K562 (cell line): ENCODE data around the gene GPR39. TPM values are rescaled to one million over a fixed set of nuclear protein-coding genes. Genes with fewer than 3 reads are reported as not detected.

ENCODE experiments used
- ATAC-seq: fragments of 200-7000 bp; cut with Tn5 transposase; 3 replicates; pipeline ENCODE4 v1.9.1; 2020; ENCODE audit warnings: moderate library complexity
- BruUV-seq: library from RNA; stranded (reverse); fragments of 400-500 nt; replicated peaks from 2 replicates; lab custom pipeline; 2021; lab: Mats Ljungman, UMichigan
- CTCF ChIA-PET: fragments of 300-600 bp; formaldehyde crosslinking; extraction: SDS; loops from one replicate; lab custom pipeline; 2021; ENCODE audit warnings: low intra/inter-chr PET ratio; lab: Yijun Ruan, JAX
- POLR2A ChIA-PET: fragments of 300-600, 350-650 bp; sonication (Branson Sonifier 250); formaldehyde crosslinking; extraction: SDS; loops from one replicate; lab custom pipeline; 2021; ENCODE audit warnings: antibody characterized with exemption, inconsistent platforms; lab: Yijun Ruan, JAX
- DNase-seq, 4 experiments: peaks; one replicate each; pipeline versions ENCODE4 v3.0.0 to v3.0.0-alpha.2; 2011 to 2018; ENCODE audit warnings: low spot score in 3 of 4, mixed read lengths in 3 of 4; ENCODE audit errors: extremely low read depth in 1 of 4
- FAIRE-seq: peaks from 2 replicates; lab custom pipeline; 2011; peaks lifted over from hg19 to GRCh38; lab: Jason Lieb, UNC
- H2AFZ ChIP-seq: 2 replicates; pipeline ENCODE4 v1.6.0; 2011; ENCODE audit warnings: low read depth, low read length, control low read depth, inconsistent platforms
- H3K27ac ChIP-seq: fragments of 200-600 bp; 3 replicates; pipeline ENCODE4 v1.8.0; 2011; ENCODE audit warnings: low read depth, mild to moderate bottlenecking, control low read depth, inconsistent platforms, low read length, moderate library complexity, mixed read lengths; ENCODE audit errors: extremely low read depth
- H3K27me3 ChIP-seq, 2 experiments: fragments of 300-600 bp in 1 of 2; 2 replicates in 1 of 2; 3 replicates in 1 of 2; pipeline versions ENCODE4 v1.6.0 to v1.8.0; 2011; ENCODE audit warnings: inconsistent platforms in 2 of 2, low read length in 2 of 2, mild to moderate bottlenecking in 1 of 2, mixed read lengths in 1 of 2, moderate library complexity in 1 of 2; ENCODE audit not compliant: control insufficient read depth in 2 of 2, insufficient read depth in 2 of 2
- H3K36me3 ChIP-seq: fragments of 300-600 bp; 3 replicates; pipeline ENCODE4 v1.8.0; 2011; ENCODE audit warnings: mild to moderate bottlenecking, low read length, inconsistent platforms; ENCODE audit not compliant: control insufficient read depth, insufficient read depth
- H3K4me1 ChIP-seq, 2 experiments: fragments of 200-600 bp in 1 of 2; replicated peaks in 1 of 2; 2 replicates in 1 of 2; 3 replicates in 1 of 2; pipeline versions ENCODE4 v1.5.1 to v1.8.0; 2011; ENCODE audit warnings: inconsistent platforms in 2 of 2, low read length in 2 of 2, mild to moderate bottlenecking in 1 of 2, mixed read lengths in 1 of 2, moderate library complexity in 1 of 2; ENCODE audit not compliant: control insufficient read depth in 2 of 2, insufficient read depth in 2 of 2
- H3K4me2 ChIP-seq: 2 replicates; pipeline ENCODE4 v1.6.1; 2011; ENCODE audit warnings: low read length, control low read depth, inconsistent platforms, mixed read lengths; ENCODE audit not compliant: insufficient read depth
- H3K4me3 ChIP-seq: fragments of 200-600 bp; sonication (generic), shearing (Covaris generic); 2 replicates; pipeline ENCODE4 v1.5.1; 2016; ENCODE audit warnings: control low read depth, inconsistent platforms
- H3K79me2 ChIP-seq: fragments of 200-600 bp; 3 replicates; pipeline ENCODE4 v1.8.0; 2011; ENCODE audit warnings: low read length, inconsistent platforms; ENCODE audit not compliant: control insufficient read depth, insufficient read depth
- H3K9ac ChIP-seq, 2 experiments: 2 replicates each; pipeline versions ENCODE4 v1.6.0 to v1.6.1; 2011; ENCODE audit warnings: low read depth in 2 of 2, low read length in 2 of 2, control low read depth in 1 of 2, inconsistent platforms in 1 of 2, mild to moderate bottlenecking in 1 of 2, mixed read lengths in 1 of 2; ENCODE audit not compliant: insufficient read depth in 1 of 2
- H3K9me1 ChIP-seq: one replicate; pipeline ENCODE4 v1.6.0; 2011; ENCODE audit warnings: inconsistent platforms, mild to moderate bottlenecking, low read length, moderate library complexity; ENCODE audit not compliant: control insufficient read depth, insufficient read depth
- H3K9me3 ChIP-seq: replicated peaks from 2 replicates; pipeline ENCODE4 v1.5.1; 2011; ENCODE audit warnings: low read depth, low read length, inconsistent platforms; ENCODE audit not compliant: control insufficient read depth, insufficient read depth
- H4K20me1 ChIP-seq: replicated peaks from 2 replicates; pipeline ENCODE4 v1.6.1; 2011; ENCODE audit warnings: low read length, inconsistent platforms, mixed read lengths; ENCODE audit not compliant: control insufficient read depth, insufficient read depth
- DMBX1 ChIP-seq: fragments of 250-450 bp; sonication (Bioruptor Pico); IDR thresholded peaks from 2 replicates; pipeline ENCODE4 v1.8.0; 2022; ENCODE audit warnings: inconsistent platforms, mild to moderate bottlenecking, moderate library complexity, borderline replicate concordance
- NFE2L1 ChIP-seq: fragments of 450-650 bp; IDR thresholded peaks from 2 replicates; pipeline ENCODE4 v1.6.1; 2016; ENCODE audit warnings: missing genetic modification characterization, low read depth, mild to moderate bottlenecking, missing compliant biosample characterization, moderate library complexity, borderline replicate concordance
- SMARCA5 ChIP-seq: fragments of 450-650 bp; IDR thresholded peaks from 2 replicates; pipeline ENCODE4 v1.6.1; 2016
- SMARCB1 ChIP-seq: IDR thresholded peaks from 2 replicates; pipeline ENCODE4 v1.6.1; 2011; ENCODE audit warnings: improper control_type of control experiment, low read depth; ENCODE audit not compliant: insufficient read length
- ZNF707 ChIP-seq: fragments of 250-450 bp; sonication (Bioruptor Pico); conservative IDR thresholded peaks from 2 replicates; pipeline ENCODE4 v1.8.0; 2022; ENCODE audit warnings: inconsistent platforms, mild to moderate bottlenecking, moderate library complexity
- WGBS: fragments of 100-300 bp; shearing (Covaris generic); methylation state at CpG from one replicate; pipeline ENCODE4 v1.1.6; 2016; ENCODE audit warnings: low coverage, mixed read lengths; ENCODE audit not compliant: insufficient coverage; ENCODE audit errors: missing lambda C conversion rate; 5-methylcytosine and 5-hydroxymethylcytosine counted together
- in situ Hi-C: fragments of 300-500 bp; cut with MboI; formaldehyde crosslinking; loops from 4 replicates; pipeline ENCODE4 v1.15.0; 2018; ENCODE audit warnings: inconsistent platforms, mixed read lengths
- intact Hi-C: fragments of 100-400 bp; cut with micrococcal nuclease; formaldehyde crosslinking; loops from 2 replicates; pipeline ENCODE4 v1.14.2; 2022
- polyA plus RNA-seq, 8 experiments: library from polyadenylated mRNA; depleted of rRNA in 4 of 8; stranded (reverse) in 5 of 8; unstranded in 3 of 8; fragments of >200 nt; fragmentation: Nextera tagmentation in 2 of 8; fragmentation: Illumina TruSeq in 1 of 8; extraction: Ambion mirVana in 2 of 8; extraction: Trizol in 1 of 8; gene quantifications; 2 replicates each; pipeline versions ENCODE4 v1.2.1 to v1.2.3, GENCODE V29; 2011 to 2014; ENCODE audit warnings: inconsistent platforms in 1 of 8, missing spikeins in 1 of 8
- total RNA-seq, 7 experiments: library from RNA; depleted of rRNA in 6 of 7; stranded (reverse); fragments of >200 nt in 6 of 7; fragmentation: Illumina TruSeq in 2 of 7; extraction: Trizol in 2 of 7; gene quantifications; 2 replicates each; pipeline versions ENCODE4 v1.2.1 to v1.2.3, GENCODE V29; 2011 to 2021; ENCODE audit warnings: low replicate concordance in 1 of 7
- TF ChIP-seq, protein P1 (sequence below): fragments of 250-450 bp; sonication (Bioruptor Pico); IDR thresholded peaks from 2 replicates; pipeline ENCODE4 v1.4.0; 2020
- TF ChIP-seq, protein P2 (sequence below), 2 experiments: fragments of 150-350 bp in 1 of 2; IDR thresholded peaks; 2 replicates each; pipeline ENCODE4 v1.6.1; 2012 to 2016; ENCODE audit warnings: low read depth in 2 of 2, low read length in 2 of 2, mild to moderate bottlenecking in 1 of 2, moderate library complexity in 1 of 2
- TF ChIP-seq, protein P3 (sequence below): fragments of 450-650 bp; IDR thresholded peaks from 2 replicates; pipeline ENCODE4 v1.7.1; 2018; ENCODE audit warnings: mild to moderate bottlenecking, low read depth; ENCODE audit not compliant: partially characterized antibody

The GPR39 gene
- total and polyA plus RNA-seq, 9 of the 15 experiments (the other 6 are each of a cell fraction or from before 2014, with no cell fraction given), result 0.04 TPM; not detected in 8

DNA sequence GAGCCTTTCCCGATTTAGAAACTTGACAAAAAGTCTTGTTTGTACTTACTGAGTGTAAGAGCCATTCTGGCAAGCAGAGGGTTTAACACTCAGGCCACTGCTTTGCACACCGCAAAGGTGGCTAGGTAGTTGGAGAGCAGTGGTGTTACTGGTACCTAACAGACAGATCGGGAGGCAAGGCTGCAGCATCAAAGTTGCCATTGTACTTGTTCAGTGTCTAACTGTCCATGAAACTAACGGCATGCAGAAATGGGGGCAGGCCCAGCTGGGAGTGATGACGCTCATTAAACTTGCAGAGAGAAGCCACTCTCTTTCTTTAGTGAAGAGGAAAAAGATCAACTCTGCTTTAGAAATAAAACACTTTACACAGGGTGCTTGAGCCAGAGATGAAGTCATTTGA lies 10.1 kb downstream of the GPR39 start:
- no peak overlapping the region for H3K4me3 ChIP-seq
- ChIA-PET POLR2A (no interaction called here), CTCF (no interaction called here)
- no peaks in the 10 kb centered on the region for H4K20me1 ChIP-seq
- TF ChIP-seq, protein P1, sequence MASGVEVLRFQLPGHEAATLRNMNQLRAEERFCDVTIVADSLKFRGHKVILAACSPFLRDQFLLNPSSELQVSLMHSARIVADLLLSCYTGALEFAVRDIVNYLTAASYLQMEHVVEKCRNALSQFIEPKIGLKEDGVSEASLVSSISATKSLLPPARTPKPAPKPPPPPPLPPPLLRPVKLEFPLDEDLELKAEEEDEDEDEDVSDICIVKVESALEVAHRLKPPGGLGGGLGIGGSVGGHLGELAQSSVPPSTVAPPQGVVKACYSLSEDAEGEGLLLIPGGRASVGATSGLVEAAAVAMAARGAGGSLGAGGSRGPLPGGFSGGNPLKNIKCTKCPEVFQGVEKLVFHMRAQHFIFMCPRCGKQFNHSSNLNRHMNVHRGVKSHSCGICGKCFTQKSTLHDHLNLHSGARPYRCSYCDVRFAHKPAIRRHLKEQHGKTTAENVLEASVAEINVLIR (CRISPR knock-in tag), result no peak
- intact Hi-C loops, result no loop called here
- H2AFZ ChIP-seq, result no peak overlapping the region
- in situ Hi-C loops, result no loop called here
- H3K9me1 ChIP-seq, result no peaks in the 10 kb centered on the region
- H3K27me3 ChIP-seq, result no peaks in the 10 kb centered on the region
- no peak overlapping the region for H3K4me2 ChIP-seq
- ATAC-seq (no peak), DNase-seq (no peak), FAIRE-seq (no peak)
- no peak overlapping the region for H3K27ac ChIP-seq
- WGBS, result 1% methylated on average over 5 of the region's 5 CpGs
- no peaks in the 10 kb centered on the region for H3K79me2 ChIP-seq
- no peak overlapping the region for H3K9ac ChIP-seq
- H3K36me3 ChIP-seq, result no peaks in the 10 kb centered on the region
- H3K9me3 ChIP-seq, result no peaks in the 10 kb centered on the region
- no TSS peak for BruUV-seq
- H3K4me1 ChIP-seq, result no peaks in the 10 kb centered on the region

DNA sequence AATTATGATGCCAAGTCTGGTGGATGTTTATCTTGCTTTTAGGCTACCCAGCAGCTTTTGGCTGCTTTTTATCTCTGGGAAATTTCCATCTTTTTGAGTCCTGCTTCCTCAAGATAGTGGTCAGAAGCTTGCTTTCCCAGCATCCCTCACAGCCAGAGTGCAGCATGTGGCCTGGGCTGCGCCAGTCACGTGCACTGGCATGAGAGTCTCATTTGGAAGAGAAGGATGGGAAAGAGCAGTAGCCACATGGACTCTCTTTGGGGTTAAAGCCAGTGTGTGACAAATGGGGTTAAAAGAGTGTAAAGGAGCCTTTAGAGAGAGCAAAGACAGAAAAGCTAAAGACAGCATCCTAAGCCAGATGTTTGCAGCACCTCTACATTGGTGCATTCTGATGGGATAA lies 12.7 kb downstream of the GPR39 start:
- intact Hi-C loops, result no loop called here
- Histone ChIP-seq H3K9ac (no peak overlapping the region), H3K9me3 (no peaks in the 10 kb centered on the region), H3K27me3 (no peaks in the 10 kb centered on the region), H3K27ac (no peak overlapping the region), H3K79me2 (no peaks in the 10 kb centered on the region), H3K9me1 (no peaks in the 10 kb centered on the region), H3K4me3 (no peak overlapping the region), H4K20me1 (no peaks in the 10 kb centered on the region), H2AFZ (no peak overlapping the region), H3K4me1 (no peaks in the 10 kb centered on the region), H3K4me2 (no peak overlapping the region), H3K36me3 (no peaks in the 10 kb centered on the region)
- BruUV-seq, result no TSS peak
- in situ Hi-C loops, result no loop called here
- FAIRE-seq (no peak), ATAC-seq (no peak), DNase-seq (no peak)
- 0% methylated on average over 2 of the region's 2 CpGs for WGBS
- CTCF ChIA-PET, result no interaction called here
- POLR2A ChIA-PET, result interaction anchor here (0.8 kb wide), 1 partner anchor 788 kb away, joined by 3 read pairs; no protein-coding TSS in a partner anchor
- TF ChIP-seq SMARCA5 (no peak), DMBX1 (no peak), NFE2L1 (tag) (no peak), ZNF707 (CRISPR knock-in tag) (no peak), SMARCB1 (no peak)
- TF ChIP-seq, protein P2, sequence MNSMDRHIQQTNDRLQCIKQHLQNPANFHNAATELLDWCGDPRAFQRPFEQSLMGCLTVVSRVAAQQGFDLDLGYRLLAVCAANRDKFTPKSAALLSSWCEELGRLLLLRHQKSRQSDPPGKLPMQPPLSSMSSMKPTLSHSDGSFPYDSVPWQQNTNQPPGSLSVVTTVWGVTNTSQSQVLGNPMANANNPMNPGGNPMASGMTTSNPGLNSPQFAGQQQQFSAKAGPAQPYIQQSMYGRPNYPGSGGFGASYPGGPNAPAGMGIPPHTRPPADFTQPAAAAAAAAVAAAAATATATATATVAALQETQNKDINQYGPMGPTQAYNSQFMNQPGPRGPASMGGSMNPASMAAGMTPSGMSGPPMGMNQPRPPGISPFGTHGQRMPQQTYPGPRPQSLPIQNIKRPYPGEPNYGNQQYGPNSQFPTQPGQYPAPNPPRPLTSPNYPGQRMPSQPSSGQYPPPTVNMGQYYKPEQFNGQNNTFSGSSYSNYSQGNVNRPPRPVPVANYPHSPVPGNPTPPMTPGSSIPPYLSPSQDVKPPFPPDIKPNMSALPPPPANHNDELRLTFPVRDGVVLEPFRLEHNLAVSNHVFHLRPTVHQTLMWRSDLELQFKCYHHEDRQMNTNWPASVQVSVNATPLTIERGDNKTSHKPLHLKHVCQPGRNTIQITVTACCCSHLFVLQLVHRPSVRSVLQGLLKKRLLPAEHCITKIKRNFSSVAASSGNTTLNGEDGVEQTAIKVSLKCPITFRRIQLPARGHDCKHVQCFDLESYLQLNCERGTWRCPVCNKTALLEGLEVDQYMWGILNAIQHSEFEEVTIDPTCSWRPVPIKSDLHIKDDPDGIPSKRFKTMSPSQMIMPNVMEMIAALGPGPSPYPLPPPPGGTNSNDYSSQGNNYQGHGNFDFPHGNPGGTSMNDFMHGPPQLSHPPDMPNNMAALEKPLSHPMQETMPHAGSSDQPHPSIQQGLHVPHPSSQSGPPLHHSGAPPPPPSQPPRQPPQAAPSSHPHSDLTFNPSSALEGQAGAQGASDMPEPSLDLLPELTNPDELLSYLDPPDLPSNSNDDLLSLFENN (IDR thresholded peaks at IDR 0.05; ENCODE audit: low read depth in 2 of 2, low read length in 2 of 2), result no peak
- TF ChIP-seq, protein P3, sequence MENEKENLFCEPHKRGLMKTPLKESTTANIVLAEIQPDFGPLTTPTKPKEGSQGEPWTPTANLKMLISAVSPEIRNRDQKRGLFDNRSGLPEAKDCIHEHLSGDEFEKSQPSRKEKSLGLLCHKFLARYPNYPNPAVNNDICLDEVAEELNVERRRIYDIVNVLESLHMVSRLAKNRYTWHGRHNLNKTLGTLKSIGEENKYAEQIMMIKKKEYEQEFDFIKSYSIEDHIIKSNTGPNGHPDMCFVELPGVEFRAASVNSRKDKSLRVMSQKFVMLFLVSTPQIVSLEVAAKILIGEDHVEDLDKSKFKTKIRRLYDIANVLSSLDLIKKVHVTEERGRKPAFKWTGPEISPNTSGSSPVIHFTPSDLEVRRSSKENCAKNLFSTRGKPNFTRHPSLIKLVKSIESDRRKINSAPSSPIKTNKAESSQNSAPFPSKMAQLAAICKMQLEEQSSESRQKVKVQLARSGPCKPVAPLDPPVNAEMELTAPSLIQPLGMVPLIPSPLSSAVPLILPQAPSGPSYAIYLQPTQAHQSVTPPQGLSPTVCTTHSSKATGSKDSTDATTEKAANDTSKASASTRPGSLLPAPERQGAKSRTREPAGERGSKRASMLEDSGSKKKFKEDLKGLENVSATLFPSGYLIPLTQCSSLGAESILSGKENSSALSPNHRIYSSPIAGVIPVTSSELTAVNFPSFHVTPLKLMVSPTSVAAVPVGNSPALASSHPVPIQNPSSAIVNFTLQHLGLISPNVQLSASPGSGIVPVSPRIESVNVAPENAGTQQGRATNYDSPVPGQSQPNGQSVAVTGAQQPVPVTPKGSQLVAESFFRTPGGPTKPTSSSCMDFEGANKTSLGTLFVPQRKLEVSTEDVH, result no peak
